ENCODE measurements around the gene SLC31A1.

GRCh38 chr9:113275157-113276131, 54.1 kb downstream of the SLC31A1 start, which contains the start of the genes CDC26 and PRPF4:
- no peak for TF ChIP-seq CTCF (conservative IDR thresholded peaks at IDR 0.05)
- no peak for TF ChIP-seq EZH2 (IDR thresholded peaks at IDR 0.05; ENCODE audit: low read depth)

All from PC-9 (cell line).